SKM-1 treated with dmso at 0.1 percent for 144 hours (cell line): ENCODE results near the gene MYRF.

Experiments
- DNase-seq: peaks from one replicate; lab custom pipeline; 2025; ENCODE audit not compliant: unreplicated experiment; lab: John Stamatoyannopoulos, UW

The MYRF gene

DNA sequence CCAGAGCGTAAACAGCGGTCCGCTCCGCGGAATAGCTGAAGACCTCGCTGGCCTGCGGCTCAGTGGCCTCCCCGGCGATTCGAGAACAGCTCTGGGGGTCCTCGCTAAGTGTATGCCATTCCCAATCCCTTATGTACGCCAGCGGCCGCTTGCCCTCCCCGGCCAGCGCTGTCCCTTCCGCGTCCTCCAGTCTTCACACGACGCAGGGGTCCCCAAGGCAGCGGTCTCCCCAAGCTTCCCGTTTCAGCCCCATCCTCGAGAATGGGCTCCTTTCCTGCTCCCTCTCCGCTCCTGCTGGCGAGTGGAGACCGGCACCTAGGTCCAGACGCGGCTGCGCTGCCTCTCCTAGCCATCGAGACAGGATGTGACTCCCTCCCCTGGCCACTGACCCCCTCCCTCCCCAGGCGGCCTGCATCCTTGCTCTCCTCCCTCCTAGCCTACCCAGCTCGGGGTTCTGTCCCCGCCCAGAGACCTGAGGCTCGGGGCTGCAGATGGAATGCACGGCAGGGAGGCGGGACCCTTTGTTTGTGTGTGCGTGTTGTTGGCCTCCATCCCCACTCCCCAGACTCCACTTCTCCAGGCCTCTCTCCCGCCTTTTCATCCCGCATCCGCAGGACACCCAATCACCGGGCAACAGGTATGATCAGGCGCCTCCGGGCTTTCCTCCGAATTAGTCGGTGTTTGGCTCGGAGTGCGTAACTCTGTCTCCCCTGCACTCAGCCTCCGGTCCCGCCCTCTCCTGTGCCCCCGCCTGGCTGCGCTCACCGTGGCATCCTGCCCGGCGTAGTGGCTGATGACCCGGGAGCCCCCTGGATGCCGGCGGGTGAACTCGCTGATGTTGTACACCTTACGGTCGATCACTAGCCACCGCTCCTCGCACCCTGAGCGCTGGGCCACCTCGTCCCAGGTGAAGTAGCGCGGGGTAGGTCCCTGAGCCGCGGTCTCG, 63.6 kb downstream of the MYRF start:
- peak; percentile 35 for DNase-seq

DNA sequence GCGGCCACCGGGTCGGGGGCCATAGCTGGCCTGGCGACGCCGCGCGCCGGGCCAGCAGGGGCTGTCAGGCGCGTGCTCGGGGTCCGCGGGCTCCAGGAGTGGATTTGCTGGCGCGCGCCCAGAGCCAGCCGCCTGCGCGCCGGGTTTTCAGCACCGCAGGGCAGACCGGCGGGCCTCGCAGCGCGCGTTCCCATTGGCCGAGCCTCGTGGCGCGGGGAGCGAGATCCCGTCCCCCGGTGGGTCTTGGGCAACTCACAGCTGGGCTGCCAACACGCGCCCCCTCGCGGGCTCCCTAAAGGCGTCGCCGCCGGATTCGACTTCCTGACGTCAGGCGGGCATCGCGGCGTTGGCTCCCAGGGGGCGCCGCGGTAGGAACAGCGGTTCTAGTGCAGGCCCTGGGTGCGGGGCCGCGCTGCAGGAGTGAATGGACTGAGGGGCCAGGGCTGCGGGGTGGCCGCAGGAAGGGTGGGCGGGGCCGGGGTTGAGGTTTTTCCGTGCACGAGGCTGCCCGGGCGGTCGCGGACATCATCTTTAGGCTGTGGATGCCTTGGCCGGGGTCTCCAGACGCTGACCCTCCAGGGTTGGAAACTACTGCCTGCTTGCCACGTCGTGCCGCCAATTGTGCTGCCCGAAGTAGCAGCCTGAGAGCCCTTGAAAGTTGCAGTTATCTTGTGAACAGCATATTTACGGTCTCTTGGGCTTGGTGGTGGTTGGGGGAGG, 64.5 kb downstream of the MYRF start, which contains the start of gene FADS1:
TSS of gene FADS1 (minus strand) at position 268 of the 720 bp plus-strand sequence. CDS start at position 194, 74 bp downstream.
- peak; percentile 91 for DNase-seq

DNA sequence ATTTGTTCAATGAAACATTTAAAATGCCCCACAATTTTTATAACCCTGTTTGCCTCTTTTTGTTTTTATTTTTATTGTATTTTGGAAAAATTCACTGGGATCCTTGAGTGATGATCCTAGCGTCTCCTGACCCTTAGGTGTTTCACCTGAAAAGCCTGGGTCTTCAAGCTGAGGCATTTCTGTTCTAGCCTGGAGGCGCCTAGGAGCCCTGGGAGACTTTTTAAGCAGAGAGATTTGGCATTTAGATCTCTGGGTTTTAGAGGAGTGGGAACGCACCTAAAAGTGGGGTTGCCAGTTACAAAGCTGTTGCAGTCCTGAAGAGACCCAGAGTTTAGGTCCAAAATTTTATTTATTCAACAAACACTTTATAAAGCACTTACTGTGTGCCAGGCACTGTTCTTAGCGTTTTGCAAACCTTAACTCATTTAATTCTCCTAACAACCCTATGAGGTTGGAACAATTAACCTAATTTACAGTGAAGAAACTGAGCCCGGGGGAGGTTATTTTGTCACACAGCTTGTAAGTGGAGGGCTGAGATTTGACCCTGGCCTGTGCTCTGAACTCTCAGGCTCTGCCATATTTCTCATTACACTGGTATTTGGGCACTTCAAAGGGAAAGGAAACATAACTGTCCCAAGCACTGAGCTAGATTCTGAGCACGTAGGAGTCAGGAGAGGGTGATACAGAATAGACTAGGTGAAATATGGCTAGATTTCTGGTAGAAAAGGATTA, 65.2 kb downstream of the MYRF start:
- DNase-seq, result no peak

DNA sequence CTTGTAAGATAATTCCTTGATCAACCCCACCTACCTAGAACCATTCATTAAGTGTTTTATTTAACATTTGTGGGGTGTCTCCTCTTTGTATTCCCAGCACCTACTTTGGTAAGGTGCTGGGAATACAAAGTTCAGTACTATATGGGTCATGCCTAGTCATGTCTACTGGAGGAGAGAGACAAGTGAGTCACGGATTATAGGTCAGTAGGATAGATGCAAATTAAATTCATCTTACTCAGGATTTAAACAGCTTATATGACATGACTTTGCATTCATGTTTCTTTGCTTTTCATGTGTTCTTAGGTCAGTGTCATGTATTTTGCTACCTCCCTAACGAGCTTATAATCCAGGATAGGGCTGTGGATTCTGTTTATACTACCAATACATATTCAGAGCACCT, 67.7 kb downstream of the MYRF start:
- DNase-seq, result no peak

GRCh38 chr11:61826930-61827570, 74.6 kb downstream of the MYRF start:
- peak; percentile 66 for DNase-seq

GRCh38 chr11:61827571-61828378, 75.3 kb downstream of the MYRF start, which contains the start of gene FADS2:
TSS of gene FADS2 (plus strand) at chr11:61828300. CDS start at chr11:61828391, 91 bp downstream.
- peak; percentile 79 for DNase-seq

GRCh38 chr11:61828379-61828628, 75.9 kb downstream of the MYRF start:
- DNase-seq, result no peak

- DNase-seq, result no peak
These were observed 76.4 kb downstream of the MYRF start for GRCh38 chr11:61828629-61829407.

DNA sequence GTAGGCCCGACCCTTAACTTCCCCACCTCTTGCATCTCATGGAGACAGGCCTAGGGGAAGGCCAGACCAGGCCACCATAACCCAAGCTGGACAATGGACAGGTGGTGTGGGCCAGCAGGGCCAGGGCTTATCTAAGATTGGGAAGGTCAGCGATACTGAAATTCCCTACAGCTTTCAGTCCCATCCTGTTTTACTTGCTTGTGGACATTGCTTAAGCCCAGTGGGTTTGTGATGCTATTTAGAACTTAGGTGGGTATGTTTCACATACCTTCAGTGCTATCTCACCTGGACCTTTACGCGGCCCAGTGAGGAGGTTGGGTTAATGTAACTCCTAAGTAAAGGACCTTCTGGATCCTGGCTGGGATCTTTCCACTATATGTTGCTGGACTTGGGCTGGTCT, 77.4 kb downstream of the MYRF start:
- DNase-seq, result no peak

DNA sequence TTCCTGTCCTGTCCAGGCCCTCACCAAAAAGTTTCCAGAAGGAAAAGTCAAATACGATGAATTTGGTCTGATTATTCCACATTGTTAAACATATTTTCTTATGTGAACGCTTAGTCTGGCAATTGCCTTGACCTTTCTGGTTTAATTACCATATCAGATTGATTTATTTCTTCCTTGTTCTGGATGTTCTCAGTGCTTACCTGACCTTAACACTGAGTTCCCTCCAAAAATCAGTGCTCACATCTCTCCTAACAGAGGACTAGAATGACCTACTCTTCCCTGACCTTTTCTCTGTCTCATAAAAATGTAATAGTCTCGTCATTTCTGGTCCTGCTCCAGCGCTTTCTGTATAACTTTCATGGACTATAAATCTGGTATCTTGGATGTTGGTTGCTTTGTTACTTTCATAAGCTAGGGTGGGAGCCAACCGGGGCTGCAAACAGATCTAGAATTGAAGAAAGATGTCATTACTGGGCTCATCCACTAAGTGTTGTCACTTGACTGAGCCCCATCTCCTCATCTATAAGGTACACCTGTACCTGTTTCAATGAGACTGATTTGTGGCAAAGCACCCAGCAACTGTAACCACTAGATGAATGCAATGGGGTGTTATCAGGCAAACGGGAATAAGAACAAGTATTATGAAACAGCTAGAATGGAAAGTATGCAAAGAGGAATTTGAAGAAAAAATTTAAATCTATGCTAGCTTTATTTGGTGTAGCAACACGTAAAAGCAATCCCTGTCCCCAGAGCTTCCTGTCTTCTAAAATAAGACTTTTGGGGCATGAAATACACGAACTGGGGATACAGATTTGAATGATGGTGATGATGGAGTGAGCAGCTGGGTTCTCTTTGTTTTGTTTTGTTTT, 78.0 kb downstream of the MYRF start:
- no peak for DNase-seq

DNA sequence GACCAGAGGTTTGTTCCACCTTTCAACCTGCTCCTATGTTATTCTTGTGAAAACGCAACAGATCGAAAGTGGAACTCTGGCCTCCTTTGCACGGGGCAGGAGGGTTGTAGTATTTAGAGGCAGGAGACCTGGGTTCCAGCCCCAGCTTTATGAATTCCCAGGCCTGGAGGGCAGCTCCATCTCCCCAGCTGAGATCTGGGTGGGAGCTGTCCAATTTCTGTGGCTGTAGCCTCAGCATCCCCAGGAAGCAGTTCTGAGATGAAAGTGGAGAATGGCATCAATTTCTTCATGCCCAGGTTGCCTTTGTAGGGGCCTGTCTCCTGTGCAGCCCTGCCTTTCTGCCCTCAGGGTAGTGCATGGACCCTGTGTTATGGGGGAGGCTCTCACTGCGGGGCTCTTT, 79.8 kb downstream of the MYRF start:
- no peak for DNase-seq

DNA sequence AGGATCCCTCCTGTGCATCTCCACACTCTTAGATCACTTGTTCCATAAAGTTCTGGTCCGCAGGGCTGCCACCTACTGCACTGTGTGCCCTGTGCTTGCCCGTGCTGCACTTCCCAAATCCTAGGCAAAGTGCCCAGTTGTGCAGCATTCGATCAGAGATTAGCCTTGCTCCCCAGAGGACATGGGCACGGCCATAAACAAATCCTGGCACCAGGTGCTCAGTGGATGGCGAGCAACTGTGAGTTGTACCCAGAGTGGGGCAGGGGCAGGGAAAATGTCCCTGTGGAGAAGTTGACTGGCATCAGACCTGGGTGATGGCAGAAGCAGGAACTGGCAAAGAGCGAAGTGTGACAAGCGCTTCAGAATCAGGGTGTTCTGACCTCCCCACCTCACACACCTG, 80.3 kb downstream of the MYRF start:
- no peak for DNase-seq

DNA sequence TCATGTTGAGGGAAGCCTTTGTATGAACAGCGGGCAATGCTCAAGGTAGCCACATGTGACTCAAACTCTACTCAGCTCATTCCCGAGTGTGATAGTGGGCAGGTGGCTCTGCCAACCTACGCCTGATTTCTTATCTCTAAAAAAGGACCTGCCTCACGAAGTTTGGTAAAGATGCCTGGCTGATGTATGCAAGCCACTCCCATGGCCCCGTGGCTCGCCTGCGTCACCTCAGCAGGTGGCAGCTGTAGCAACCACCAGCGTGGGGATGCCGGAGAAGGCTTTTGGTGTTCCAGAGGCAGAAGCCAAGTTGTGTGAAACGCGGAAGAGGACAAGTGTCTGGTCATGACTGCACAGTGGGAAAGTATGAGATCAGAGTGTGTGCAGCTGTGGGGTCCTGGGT, 81.0 kb downstream of the MYRF start:
- DNase-seq, result no peak

GRCh38 chr11:61833926-61834277, 81.5 kb downstream of the MYRF start:
- no peak for DNase-seq

- peak; percentile 87 for DNase-seq
These were observed 82.0 kb downstream of the MYRF start for GRCh38 chr11:61834278-61835048.

GRCh38 chr11:61836193-61836592, 83.8 kb downstream of the MYRF start:
- DNase-seq, result no peak

GRCh38 chr11:61837411-61838005, 85.1 kb downstream of the MYRF start:
- DNase-seq, result no peak
